ENCODE results near the gene ZBTB44.

Gene ZBTB44

DNA sequence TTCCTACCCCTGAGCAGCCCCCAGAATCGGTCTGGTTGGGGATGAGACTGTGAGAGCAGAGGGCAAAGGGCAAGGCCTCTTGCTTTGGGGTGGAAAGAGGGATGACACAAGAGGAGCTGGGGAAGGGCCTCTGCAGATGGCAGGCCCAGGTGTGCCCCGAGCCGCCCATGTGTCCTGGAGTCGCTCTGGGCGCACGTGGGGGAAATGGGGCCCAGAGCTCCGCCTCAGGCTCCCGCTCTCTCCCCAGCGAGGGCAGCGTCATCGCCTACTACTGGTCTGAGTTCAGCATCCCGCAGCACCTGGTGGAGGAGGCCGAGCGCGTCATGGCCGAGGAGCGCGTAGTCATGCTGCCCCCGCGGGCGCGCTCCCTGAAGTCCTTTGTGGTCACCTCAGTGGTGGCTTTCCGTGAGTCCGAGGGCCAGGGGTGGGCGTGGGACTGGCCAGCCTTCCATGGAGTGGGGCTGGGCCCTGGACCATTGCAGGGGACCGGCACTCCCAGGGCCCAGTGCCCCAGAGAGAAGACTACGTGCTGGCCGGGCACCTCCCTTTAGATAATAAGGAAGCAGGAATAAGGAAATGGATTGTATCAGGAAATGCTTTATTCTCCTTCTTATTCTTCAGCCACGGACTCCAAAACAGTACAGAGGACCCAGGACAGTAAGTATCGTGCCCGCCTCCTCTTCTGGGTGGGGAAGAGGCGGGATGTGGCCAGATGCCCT, 125.1 kb downstream of the ZBTB44 start:
- H3K4me3 ChIP-seq (ENCODE audit: low read depth, low read length), result no peak overlapping the region
- DNase-seq (ENCODE audit: low read depth), result no peak
- in situ Hi-C loops (cut with HindIII; ENCODE audit: low sequenced_read_pairs), result no loop called here
- TF ChIP-seq CTCF (IDR thresholded peaks at IDR 0.05; ENCODE audit: low read depth, low read length, missing control alignments), result no peak

DNA sequence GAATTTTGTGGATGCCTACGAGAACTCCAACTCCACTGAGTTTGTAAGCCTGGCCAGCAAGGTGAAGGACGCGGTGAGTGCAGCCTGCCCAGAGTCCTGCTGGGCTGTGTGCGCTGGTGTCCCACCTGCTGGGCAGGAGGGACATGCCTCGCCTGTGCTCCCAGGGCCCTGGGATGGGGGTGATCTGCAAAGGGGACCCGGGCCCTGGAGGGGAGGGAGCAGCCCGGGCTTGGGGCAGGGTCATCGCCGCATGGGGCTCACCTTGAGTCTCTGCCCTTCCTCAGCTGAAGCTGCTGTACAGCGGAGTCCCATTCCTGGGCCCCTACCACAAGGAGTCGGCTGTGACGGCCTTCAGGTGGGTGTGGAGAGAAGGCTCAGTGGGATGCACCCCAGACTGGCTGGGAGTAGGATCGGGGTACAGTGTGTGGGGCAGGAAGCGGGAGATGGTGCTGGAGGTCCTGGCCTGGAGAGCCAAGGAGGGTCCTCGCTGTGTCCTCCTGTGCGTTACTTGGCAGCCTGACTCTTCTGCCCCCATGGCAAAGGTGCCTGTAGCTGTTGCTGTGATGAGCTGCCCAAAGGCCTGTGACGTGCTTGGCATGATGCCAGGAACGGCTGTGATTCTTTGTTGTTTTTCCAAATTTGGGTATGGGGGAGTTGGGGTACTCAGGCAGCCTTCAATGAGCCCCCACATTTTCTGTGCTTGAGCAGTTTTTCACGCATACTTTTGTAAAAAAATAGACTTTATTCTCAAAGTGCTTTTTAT, 126.0 kb downstream of the ZBTB44 start:
- in situ Hi-C loops (cut with HindIII; ENCODE audit: low sequenced_read_pairs), result no loop called here
- no peak overlapping the region for H3K4me3 ChIP-seq (ENCODE audit: low read depth, low read length)
- no peak for TF ChIP-seq CTCF (IDR thresholded peaks at IDR 0.05; ENCODE audit: low read depth, low read length, missing control alignments)
- no peak for DNase-seq (ENCODE audit: low read depth)

DNA sequence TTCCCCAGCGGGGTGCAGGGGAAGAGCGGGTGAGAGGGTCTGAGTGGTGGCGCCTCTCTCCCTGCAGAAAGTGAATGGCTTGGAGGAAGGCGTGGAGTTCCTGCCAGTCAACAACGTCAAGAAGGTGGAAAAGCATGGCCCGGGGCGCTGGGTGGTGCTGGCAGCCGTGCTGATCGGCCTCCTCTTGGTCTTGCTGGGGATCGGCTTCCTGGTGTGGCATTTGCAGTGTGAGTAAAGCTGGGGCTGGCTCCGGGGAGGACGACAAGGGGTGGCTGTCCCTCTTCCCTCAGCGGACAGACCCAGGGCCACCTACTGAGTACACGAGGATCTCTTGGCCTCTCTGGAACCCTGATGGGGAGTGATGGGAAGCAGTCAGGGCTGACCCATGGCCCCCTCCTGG, 126.7 kb downstream of the ZBTB44 start:
- H3K4me3 ChIP-seq (ENCODE audit: low read depth, low read length), result no peak overlapping the region
- in situ Hi-C loops (cut with HindIII; ENCODE audit: low sequenced_read_pairs), result no loop called here
- no peak for TF ChIP-seq CTCF (IDR thresholded peaks at IDR 0.05; ENCODE audit: low read depth, low read length, missing control alignments)
- DNase-seq (ENCODE audit: low read depth), result no peak

DNA sequence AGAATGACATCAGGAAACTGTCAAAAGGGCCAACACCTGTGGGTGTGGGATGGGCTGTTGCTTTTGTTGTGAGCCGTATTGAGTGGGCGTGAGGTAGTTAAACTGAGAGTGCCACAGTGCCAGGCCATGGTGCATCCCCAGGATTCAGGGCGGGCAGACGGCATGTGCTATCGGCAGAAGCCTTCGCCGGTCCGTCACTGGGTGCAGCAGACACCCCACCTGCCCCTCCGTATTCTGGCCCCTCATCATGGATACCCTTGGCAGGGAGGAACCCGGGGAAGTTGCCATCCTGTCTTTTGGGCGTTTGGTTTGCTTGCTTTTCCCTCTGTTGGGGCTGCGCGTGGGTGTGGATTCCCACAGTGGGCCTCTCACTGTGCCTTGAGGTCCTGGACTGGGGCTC, 127.6 kb downstream of the ZBTB44 start:
- DNase-seq (ENCODE audit: low read depth), result no peak
- H3K4me3 ChIP-seq (ENCODE audit: low read depth, low read length), result no peak overlapping the region
- in situ Hi-C loops (cut with HindIII; ENCODE audit: low sequenced_read_pairs), result no loop called here
- no peak for TF ChIP-seq CTCF (IDR thresholded peaks at IDR 0.05; ENCODE audit: low read depth, low read length, missing control alignments)

DNA sequence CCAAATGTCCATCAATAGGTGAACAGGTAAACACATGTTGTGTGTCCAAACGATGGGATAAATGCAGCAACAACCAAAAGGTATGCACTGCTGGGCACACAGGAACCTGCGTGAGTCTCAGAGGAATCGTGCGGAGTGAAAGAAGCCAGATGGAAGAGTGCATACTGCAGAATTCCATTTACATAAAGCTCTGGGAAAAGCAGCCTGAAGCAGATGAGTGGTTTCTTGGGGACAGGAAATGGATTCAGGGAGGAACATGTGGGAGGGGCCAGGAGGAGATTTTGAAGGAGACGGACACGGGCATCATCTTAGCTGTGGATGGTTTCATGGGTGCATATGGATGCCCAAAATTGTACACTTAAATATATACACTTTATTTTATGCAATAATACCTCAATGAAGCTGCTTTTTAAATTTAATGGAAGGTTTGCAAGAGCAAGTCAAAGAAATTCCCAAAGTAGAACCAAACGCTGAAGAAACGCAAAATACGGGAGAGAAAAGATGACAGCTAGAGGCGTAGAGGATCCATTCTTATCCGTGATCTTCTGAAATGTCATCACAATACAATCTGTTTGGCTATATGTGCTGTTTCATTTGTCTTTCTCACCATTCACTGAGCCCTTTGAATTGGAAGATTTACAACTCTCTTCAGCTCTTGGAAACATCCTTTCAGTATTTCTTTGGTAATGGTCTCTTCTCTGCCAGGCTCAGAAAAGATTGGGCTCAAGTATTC, 130.7 kb downstream of the ZBTB44 start:
- H3K4me3 ChIP-seq (ENCODE audit: low read depth, low read length), result no peak overlapping the region
- in situ Hi-C loops (cut with HindIII; ENCODE audit: low sequenced_read_pairs), result no loop called here
- TF ChIP-seq CTCF (IDR thresholded peaks at IDR 0.05; ENCODE audit: low read depth, low read length, missing control alignments), result no peak
- DNase-seq (ENCODE audit: low read depth), result no peak

All from astrocyte of the cerebellum (primary cell).